Placental epithelial cell (primary cell): Measurements from ENCODE around the gene CYP2A6. TPM values are rescaled to one million over a fixed set of nuclear protein-coding genes. Genes with fewer than 3 reads are reported as not detected.

Experiments used
- total RNA-seq: library from RNA; depleted of rRNA; stranded (reverse); fragments of >200 nt; gene quantifications from 2 replicates; pipeline ENCODE4 v1.2.3, GENCODE V29; 2012

Gene CYP2A6
- total RNA-seq: not detected in 2 replicates

GRCh38 chr19:40850277-40850676 is at the start of gene CYP2A6:
TSS of gene CYP2A6 (minus strand) at chr19:40850447. CDS start at chr19:40850426, 21 bp downstream.

GRCh38 chr19:40882062-40882461 is 31.8 kb upstream of the CYP2A6 start, which contains the start of gene CYP2A7:
TSS of gene CYP2A7 (minus strand) at chr19:40882231. CDS start at chr19:40882210, 21 bp downstream.

GRCh38 chr19:40798683-40799557 is 51.3 kb downstream of the CYP2A6 start, which contains the start of gene EGLN2:
TSS of gene EGLN2 (plus strand) at chr19:40799191. CDS start at chr19:40800573, 1,382 bp downstream.

Other genes starting within 250 kb of the CYP2A6 start
- gene LTBP4, start 249.1 kb downstream of the CYP2A6 start, total RNA-seq: 44.7 and 62.8 TPM in 2 replicates
- gene NUMBL, start 159.8 kb downstream of the CYP2A6 start, total RNA-seq: 38.6 and 39.3 TPM in 2 replicates
- 44.7 and 48.7 TPM in 2 replicates for gene COQ8B, start 133.6 kb downstream of the CYP2A6 start, total RNA-seq
- gene ITPKC, start 133.3 kb downstream of the CYP2A6 start, total RNA-seq: 40.1 and 52.2 TPM in 2 replicates
- 0.79 and 1.7 TPM in 2 replicates for gene ACTMAP, start 100.0 kb downstream of the CYP2A6 start, total RNA-seq
- gene SNRPA, start 99.2 kb downstream of the CYP2A6 start, total RNA-seq: 36.1 and 61.5 TPM in 2 replicates
- 0.79 TPM in 1 of 2 replicates, not detected in the other for gene MIA, start 74.9 kb downstream of the CYP2A6 start, total RNA-seq
- gene RAB4B, start 72.2 kb downstream of the CYP2A6 start, total RNA-seq: 10.2 and 16.7 TPM in 2 replicates
- 60.1 and 71.8 TPM in 2 replicates for gene EGLN2, start 51.3 kb downstream of the CYP2A6 start, total RNA-seq
- not detected in 2 replicates for gene CYP2A7, start 31.8 kb upstream of the CYP2A6 start, total RNA-seq
- gene CYP2B6, start 140.8 kb upstream of the CYP2A6 start, total RNA-seq: not detected in 2 replicates
- gene CYP2A13, start 238.0 kb upstream of the CYP2A6 start, total RNA-seq: not detected in 2 replicates